Fibroblast of peridontal ligament (primary cell): ENCODE measurements around the gene ZNF236.
A peak's percentile ranks its signal among the peaks of the same experiment; 100 is the strongest.

Experiments used
- DNase-seq: peaks from one replicate; pipeline ENCODE4 v3.0.0-alpha.2; 2010; ENCODE audit errors: extremely low read depth

The ZNF236 gene

DNA sequence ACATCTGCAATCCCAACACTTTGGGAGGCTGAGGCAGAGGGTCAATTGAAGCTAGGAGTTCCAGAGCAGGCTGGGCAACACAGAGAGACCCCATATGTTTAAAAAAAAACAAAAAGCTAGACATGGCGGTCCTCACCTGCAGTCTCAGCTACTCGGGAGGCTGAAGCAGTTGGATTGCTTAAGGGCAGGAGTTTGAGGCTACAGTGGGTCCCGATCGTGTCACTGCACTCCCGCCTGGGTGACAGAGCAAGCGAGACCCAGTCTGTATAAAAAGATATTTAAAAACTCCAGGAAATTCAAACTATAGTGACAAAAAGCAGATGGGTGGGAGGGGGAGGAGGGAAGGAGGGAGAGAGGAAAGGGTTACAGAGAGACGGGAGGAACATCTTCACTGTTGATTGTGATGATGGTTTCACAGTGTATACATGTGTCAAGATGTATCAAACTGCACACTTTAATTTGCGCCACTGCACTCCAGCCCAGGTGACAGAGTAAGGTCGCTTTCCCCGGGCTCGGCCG, 942 bp upstream of the ZNF236 start:
- no peak for DNase-seq

- peak; percentile 48 for DNase-seq
Observed at GRCh38 chr18:76821875-76822505, 367 bp upstream of the ZNF236 start.

DNA sequence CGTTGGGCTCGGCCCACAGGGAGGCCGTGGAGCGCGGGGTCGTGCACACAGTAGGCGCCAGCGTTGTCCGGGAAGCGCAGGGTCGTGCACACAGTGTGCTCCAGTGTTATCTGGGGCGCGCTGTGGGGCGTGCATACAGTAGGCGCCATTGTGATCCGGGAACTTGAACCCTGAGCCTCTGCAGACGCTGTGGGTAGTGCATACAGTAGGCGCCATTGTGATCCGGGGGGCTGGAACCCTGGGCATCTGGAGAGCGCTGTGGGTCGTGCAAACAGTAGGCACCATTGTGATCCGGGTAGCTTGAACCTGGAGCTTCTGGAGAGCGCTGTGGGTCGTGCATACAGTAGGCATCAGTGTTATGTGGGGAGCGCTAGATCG, 793 bp downstream of the ZNF236 start:
- DNase-seq: no peak

DNA sequence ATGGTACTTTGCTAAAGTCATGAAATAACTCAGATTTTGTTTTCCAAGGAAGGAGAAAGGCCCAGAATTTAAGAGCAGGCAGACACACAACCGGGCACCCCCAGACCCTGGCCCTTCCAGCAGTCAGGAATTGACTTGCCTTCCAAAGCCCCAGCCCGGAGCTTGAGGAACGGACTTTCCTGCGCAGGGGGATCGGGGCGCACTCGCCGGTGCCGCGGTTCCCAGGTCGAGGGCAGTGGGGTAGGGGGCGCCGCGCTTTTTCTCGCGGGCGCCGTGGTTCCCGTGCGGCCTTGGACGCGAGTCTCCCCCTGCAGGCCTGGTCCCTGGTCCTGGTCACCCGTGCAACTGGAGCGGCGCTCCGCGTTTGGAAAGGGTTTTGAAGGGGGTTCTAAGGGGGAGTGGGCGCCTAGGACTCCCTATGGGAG, 1.2 kb downstream of the ZNF236 start:
- DNase-seq: no peak

DNA sequence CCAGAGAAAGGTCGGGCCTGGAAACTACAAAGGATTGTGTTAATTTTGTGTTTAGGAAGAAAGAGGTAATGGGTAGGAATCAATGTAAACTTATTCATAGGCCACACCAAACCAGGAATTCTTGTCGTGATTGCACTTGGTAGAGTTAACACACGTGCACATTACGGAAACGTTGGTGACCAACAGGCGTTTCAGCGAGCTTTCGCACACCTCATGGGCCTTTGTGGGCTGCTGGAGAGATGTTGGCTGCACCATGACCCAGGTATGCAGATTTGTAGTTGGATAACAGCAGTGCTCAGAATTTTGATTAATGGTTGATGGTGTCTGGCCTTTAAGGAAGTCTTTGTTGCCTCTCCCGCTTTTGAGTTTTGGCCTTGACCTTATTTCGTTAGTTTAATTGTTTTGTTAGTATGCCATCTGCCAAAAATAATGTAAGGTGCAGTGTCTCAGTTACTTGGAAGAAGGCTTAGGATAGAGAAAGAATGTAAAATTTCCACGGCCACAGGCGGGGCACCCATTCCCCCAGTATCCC, 1.9 kb downstream of the ZNF236 start:
- DNase-seq: no peak

GRCh38 chr18:76824754-76825153, 2.4 kb downstream of the ZNF236 start:
- DNase-seq: no peak

DNA sequence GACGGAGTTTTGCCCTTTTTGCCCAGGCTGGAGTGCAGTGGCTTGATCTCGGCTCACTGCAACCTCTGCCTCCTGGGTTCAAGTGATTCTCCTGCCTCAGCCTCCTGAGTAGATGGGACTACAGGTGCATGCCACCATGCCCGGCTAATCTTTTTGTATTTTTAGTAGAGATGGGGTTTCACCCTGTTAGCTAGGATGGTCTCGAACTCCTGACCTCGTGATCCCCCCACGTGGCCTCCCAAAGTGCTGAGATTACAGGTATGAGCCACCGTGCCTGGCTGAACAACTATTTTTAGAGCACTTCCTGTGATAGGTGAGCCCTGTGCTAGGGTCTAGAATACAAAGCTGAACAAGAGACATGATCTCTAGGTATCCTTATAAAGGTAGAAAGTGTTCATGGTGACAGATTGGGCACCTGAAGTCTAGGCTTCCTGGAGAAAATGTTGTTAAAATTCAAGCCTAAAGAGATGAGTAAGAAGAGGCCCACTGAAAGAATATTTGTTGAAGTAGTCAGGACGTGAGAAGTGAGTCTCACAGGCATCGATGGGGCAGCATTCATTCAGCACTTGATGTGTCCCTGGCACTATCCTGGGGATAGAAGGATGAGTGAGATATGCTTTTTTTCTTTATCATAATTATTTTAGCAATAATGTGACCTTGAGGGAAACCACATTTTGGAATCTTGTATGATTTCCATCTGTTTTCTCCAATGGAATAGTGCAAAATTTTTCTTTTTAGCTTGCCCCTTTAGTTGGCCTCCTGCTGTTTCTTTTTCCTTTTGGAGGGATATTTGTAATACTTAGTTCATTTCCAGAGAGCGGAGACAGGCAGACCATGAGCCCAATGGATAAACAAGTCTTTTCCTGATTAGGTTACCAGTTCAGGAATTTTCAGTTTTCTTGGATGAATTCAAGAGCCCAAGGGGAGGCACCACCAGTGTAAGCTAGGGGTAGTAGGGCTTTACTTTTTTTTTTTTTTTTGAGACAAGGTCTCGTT, 5.1 kb downstream of the ZNF236 start:
- peak; percentile 31 for DNase-seq

DNA sequence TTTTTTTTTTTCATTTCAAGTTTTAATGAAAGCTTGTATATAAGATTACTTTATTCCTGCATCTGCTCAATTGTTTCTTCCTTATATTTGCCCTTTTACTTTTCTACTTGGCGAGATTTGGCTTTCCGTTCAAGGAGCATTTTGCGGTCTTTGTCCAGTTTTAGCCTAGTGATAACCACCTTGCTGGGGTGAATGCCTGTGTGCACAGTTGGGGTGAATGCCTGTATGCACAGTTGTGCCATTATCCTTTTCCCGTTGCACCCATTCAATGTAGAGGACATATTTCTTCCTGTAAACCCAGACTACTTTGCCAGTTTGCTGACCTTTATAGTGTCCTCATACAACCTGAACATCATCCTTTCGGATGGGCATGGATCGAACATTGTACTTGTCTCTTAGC, 12.0 kb downstream of the ZNF236 start:
- DNase-seq: no peak

DNA sequence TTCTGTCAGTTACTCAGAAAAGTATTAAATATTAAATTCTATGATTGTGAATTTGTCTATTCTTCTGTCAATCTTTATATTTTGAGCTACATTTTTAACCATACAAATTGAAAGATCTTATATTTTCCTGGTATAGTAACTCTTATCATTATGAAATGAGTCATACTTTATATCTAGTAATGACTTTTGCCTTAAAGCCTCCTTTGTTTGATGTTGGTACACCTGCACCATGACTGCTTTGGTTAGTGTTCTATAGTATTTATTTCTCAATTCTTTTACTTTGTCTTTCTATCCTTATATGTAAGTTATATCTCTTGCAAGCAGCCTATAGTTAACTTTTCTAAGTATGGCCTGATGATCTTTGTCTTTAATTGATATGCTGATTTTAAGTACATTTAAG, 13.0 kb downstream of the ZNF236 start:
- DNase-seq: no peak

DNA sequence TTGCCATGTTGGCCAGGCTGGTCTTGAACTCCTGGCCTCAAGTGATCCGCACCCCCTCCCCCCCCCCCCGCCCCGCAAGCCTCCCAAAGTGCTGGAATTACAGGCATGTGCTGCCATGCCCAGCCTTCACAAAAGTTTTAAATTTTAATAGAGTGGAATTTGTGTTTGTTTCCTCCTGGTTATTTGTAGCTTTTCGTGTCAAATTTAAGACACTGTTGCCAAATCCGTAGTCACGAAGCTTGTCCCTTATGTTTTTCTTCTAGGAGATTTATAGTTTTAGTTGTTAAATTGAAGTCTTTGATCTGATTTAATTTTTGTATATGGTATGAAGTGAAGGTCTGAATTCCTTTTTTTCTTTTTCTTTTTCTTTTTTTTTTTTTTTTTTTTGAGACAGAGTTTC, 14.7 kb downstream of the ZNF236 start:
- no peak for DNase-seq

DNA sequence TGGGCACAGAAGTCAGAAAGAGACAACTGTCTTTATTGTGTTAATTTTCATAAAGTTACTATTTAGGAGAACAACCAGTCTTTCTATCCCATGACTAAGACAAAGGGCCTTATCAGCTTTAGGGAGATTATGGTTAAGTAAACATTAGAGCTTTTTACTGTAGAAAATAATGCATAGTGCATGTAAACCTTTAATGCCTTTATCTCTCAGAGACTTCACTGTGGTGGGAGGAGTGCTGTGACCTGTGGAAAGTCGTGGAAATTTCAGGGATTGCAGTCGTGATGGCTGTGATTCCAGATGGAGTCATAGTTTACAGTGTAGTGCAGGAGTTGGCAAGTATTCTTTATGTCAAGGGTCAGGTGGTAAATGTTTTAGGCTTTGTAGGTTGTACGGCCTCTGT, 15.8 kb downstream of the ZNF236 start:
- peak; percentile 28 for DNase-seq

GRCh38 chr18:76839086-76839794, 16.9 kb downstream of the ZNF236 start:
- no peak for DNase-seq

DNA sequence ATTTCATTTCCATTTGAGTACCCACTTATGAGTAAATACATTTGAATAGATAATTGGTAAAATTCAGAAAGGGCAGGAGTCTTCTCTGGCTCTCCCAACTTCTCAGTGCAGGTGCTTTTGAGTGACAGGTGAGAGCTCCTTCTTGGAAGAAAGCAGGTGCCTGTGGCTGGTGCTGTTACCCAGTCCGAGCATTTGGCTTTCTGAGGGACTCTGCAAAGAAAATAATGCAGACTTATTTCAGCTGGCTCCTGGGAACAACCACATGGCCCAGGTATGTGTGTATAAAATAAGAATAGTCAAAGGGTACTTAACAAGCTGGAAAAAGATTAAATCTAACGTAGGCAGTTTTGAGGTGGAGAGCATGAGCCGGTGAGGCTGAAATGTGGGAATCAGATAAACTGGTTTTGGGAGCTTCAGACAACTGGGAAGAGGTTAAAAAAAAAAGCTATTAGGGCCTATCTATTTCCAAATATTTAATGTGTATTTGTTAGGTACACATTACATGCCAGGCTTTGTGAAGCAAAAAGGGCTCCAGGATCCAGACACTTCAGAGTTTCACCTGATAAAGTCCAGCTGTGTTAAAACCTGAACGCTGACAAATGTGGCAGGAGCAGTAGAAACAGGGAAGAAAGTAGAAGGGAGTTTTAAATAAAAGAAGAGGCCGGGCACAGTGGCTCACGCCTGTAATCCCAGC, 20.6 kb downstream of the ZNF236 start:
- DNase-seq: no peak

GRCh38 chr18:76844144-76844543, 21.8 kb downstream of the ZNF236 start:
- no peak for DNase-seq

GRCh38 chr18:76844742-76845477, 22.6 kb downstream of the ZNF236 start:
- DNase-seq: no peak

DNA sequence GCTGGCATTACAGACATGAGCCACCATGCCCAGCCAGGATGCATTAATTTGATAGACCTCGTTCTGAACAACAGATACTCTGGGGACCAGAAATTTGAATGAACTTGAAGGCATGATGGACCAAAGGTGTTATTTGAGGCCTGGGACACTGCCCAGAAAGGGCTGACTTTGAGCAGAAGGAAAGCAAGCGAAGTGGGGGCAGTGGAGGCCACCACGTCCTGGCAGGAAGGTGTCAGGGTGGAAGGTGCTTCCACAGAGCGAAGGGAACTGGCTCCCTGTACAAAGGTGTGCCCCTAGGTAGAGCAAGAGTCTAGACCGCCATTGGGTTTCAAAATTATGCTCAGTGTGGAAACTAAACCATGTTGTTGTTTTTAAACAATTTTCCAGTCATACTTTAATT, 23.9 kb downstream of the ZNF236 start:
- DNase-seq: no peak

- no peak for DNase-seq
Observed at GRCh38 chr18:76847916-76848315, 25.6 kb downstream of the ZNF236 start.

DNA sequence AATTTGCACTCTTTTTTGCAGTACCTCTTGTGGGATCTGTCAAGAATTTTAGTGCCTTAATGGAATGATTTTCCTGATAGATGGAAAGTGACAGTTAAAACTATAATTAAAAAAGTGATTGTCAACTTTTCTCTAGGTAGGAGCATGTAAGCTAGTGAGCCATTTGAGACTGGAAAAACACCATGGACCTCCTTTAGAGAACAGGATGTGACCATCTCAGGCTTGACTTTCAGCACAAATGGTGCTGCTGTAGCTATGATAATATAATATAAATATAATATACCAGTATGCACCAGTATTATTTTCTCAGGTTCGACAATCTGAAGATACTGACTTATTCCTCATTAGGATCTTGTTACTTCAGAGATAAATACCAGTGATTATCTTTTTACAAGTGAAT, 27.8 kb downstream of the ZNF236 start:
- DNase-seq: no peak

DNA sequence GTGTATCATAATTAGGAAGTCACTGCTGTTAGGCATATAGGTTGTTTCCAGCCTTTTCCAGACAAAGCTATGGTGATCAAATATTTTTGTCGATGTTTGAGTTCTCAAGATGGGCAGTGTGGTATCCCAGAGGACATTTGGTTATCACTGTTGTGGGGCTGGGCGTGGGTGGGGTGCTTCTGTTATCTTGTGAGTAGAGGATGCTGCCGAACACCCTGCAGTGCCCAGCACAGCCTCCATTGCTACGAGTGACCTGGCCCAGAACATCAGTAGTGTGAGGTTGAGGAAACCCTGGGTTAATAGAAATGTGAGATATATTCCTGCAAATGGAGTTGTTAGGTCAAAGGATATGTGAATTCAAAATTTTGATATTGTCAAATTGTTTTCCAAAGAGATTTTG, 33.2 kb downstream of the ZNF236 start:
- DNase-seq: no peak

GRCh38 chr18:76857476-76857875, 35.1 kb downstream of the ZNF236 start:
- no peak for DNase-seq
